HepG2 (cell line): ENCODE results near the gene ZIC4. TPM values are rescaled to one million over a fixed set of nuclear protein-coding genes. Genes with fewer than 3 reads are reported as not detected.

Source experiments
- ATAC-seq: fragments of 200-7000 bp; cut with Tn5 transposase; 3 replicates; pipeline ENCODE4 v1.9.1; 2020; ENCODE audit warnings: mild to moderate bottlenecking, moderate library complexity
- BruUV-seq: library from RNA; stranded (reverse); fragments of 400-500 nt; replicated peaks from 2 replicates; lab custom pipeline; 2021; lab: Mats Ljungman, UMichigan
- CTCF ChIA-PET: fragments of 300-600 bp; formaldehyde crosslinking; extraction: SDS; loops from one replicate; lab custom pipeline; 2021; ENCODE audit warnings: low total read pairs, inconsistent platforms, low intra/inter-chr PET ratio; lab: Yijun Ruan, JAX
- POLR2A ChIA-PET: fragments of 350-600 bp; sonication (Branson Sonifier 250); formaldehyde crosslinking; loops from one replicate; lab custom pipeline; 2020; ENCODE audit warnings: antibody characterized with exemption, inconsistent platforms; lab: Yijun Ruan, JAX
- DNase-seq: peaks from one replicate; pipeline ENCODE4 v3.0.0-alpha.2; 2015; ENCODE audit warnings: low spot score
- FAIRE-seq: peaks from 3 replicates; lab custom pipeline; 2011; peaks lifted over from hg19 to GRCh38; lab: Jason Lieb, UNC
- H2AFZ ChIP-seq: one replicate; pipeline ENCODE4 v1.6.1; 2011; ENCODE audit warnings: low read length, inconsistent platforms
- H3K27ac ChIP-seq: fragments of 300-600 bp; 3 replicates; pipeline ENCODE4 v1.8.0; 2011; ENCODE audit warnings: mixed run types, mild to moderate bottlenecking, mixed read lengths, low read length, inconsistent platforms; ENCODE audit not compliant: insufficient read depth; ENCODE audit errors: extremely low read length
- H3K27me3 ChIP-seq, 2 experiments: fragments of 200-600 bp in 1 of 2; 2 replicates in 1 of 2; 3 replicates in 1 of 2; pipeline versions ENCODE4 v1.6.0 to v1.8.0; 2011; ENCODE audit warnings: low read length in 2 of 2, mild to moderate bottlenecking in 2 of 2, moderate library complexity in 2 of 2, inconsistent platforms in 1 of 2; ENCODE audit not compliant: insufficient read depth in 2 of 2, control insufficient read depth in 1 of 2
- H3K36me3 ChIP-seq, 2 experiments: fragments of 200-600 bp in 1 of 2; replicated peaks in 1 of 2; 2 replicates in 1 of 2; 3 replicates in 1 of 2; pipeline versions ENCODE4 v1.5.1 to v1.8.0; 2011; ENCODE audit warnings: low read length in 2 of 2, inconsistent platforms in 1 of 2; ENCODE audit not compliant: insufficient read depth in 2 of 2, control insufficient read depth in 1 of 2
- H3K4me1 ChIP-seq: 2 replicates; pipeline ENCODE4 v1.5.1; 2012; ENCODE audit warnings: low read length, inconsistent platforms; ENCODE audit not compliant: insufficient read depth
- H3K4me2 ChIP-seq: 2 replicates; pipeline ENCODE4 v1.6.0; 2011; ENCODE audit warnings: low read depth, low read length, inconsistent platforms
- H3K4me3 ChIP-seq, 3 experiments: fragments of 200-600 bp in 1 of 3; sonication (generic), shearing (Covaris generic) in 1 of 3; replicated peaks in 1 of 3; 2 replicates each; pipeline ENCODE4 v1.5.1; 2011 to 2016; ENCODE audit warnings: low read length in 3 of 3, inconsistent platforms in 2 of 3, low read depth in 2 of 3, mild to moderate bottlenecking in 2 of 3, control low read depth in 1 of 3, mixed read lengths in 1 of 3; ENCODE audit not compliant: insufficient read depth in 1 of 3
- H3K79me2 ChIP-seq: one replicate; pipeline ENCODE4 v1.6.1; 2011; ENCODE audit warnings: low read length, inconsistent platforms; ENCODE audit not compliant: insufficient read depth
- H3K9ac ChIP-seq: 2 replicates; pipeline ENCODE4 v1.6.0; 2011; ENCODE audit warnings: mild to moderate bottlenecking, low read depth, low read length, inconsistent platforms; ENCODE audit not compliant: insufficient read depth
- H3K9me3 ChIP-seq: 2 replicates; pipeline ENCODE4 v1.5.1; 2012; ENCODE audit warnings: mild to moderate bottlenecking, low read length
- H4K20me1 ChIP-seq: 2 replicates; pipeline ENCODE4 v1.6.0; 2011; ENCODE audit warnings: inconsistent platforms, mild to moderate bottlenecking, low read length, moderate library complexity; ENCODE audit not compliant: insufficient read depth
- CENPT ChIP-seq: sonication (generic); formaldehyde crosslinking; IDR thresholded peaks from 2 replicates; pipeline ENCODE4 v1.8.0; 2022; ENCODE audit warnings: low read depth, mild to moderate bottlenecking, moderate library complexity, missing genetic modification reagents
- CREM ChIP-seq, 2 experiments: sonication (generic) in 1 of 2; formaldehyde crosslinking in 1 of 2; IDR thresholded peaks; 2 replicates each; pipeline versions ENCODE4 v1.4.0 to v1.6.1; 2016 to 2020; ENCODE audit warnings: antibody characterized with exemption in 1 of 2, mild to moderate bottlenecking in 1 of 2, missing genetic modification reagents in 1 of 2
- DNMT1 ChIP-seq: sonication (generic); formaldehyde crosslinking; IDR thresholded peaks from 2 replicates; pipeline ENCODE4 v1.5.1; 2020; ENCODE audit warnings: mild to moderate bottlenecking, missing genetic modification reagents
- REPIN1 ChIP-seq: sonication (generic); formaldehyde crosslinking; IDR thresholded peaks from 2 replicates; pipeline ENCODE4 v1.8.0; 2022; ENCODE audit warnings: missing genetic modification reagents, low read depth, mild to moderate bottlenecking, borderline replicate concordance
- SMARCE1 ChIP-seq: fragments of 450-650 bp; IDR thresholded peaks from 2 replicates; pipeline ENCODE4 v1.6.1; 2017; ENCODE audit warnings: borderline replicate concordance
- ZFP36 ChIP-seq: fragments of 150-350 bp; IDR thresholded peaks from 2 replicates; pipeline ENCODE4 v1.6.1; 2018; ENCODE audit warnings: borderline replicate concordance, low read length, low read depth; ENCODE audit not compliant: partially characterized antibody
- ZNF337 ChIP-seq: sonication (generic); formaldehyde crosslinking; IDR thresholded peaks from 2 replicates; pipeline ENCODE4 v1.5.1; 2020; ENCODE audit warnings: missing genetic modification reagents, low read depth, mild to moderate bottlenecking, borderline replicate concordance
- WGBS: methylation state at CpG from one replicate; pipeline ENCODE4 v1.1.6; 2017; ENCODE audit warnings: low lambda C conversion rate; 5-methylcytosine and 5-hydroxymethylcytosine counted together
- in situ Hi-C: cut with HindIII; loops from 2 replicates; pipeline ENCODE4 v1.10.0; 2017; ENCODE audit warnings: low pct_unique_long_range_greater_than_20kb; ENCODE audit not compliant: extremely low pct_ligation_motif_present
- intact Hi-C: fragments of 100-400 bp; cut with micrococcal nuclease; formaldehyde crosslinking; loops from one replicate; pipeline ENCODE4 v1.10.0; 2022; ENCODE audit not compliant: unreplicated experiment
- polyA plus RNA-seq, 8 experiments: library from polyadenylated mRNA; depleted of rRNA in 3 of 8; stranded (reverse) in 7 of 8; unstranded in 1 of 8; fragments of >200 nt; fragmentation: Illumina TruSeq in 4 of 8; extraction: Trizol in 4 of 8; gene quantifications; 2 replicates each; pipeline versions ENCODE4 v1.2.1 to v1.2.3, GENCODE V29; 2011 to 2016; ENCODE audit warnings: low read depth in 4 of 8, missing spikeins in 1 of 8, mixed read lengths in 1 of 8; ENCODE audit not compliant: insufficient read depth in 1 of 8
- total RNA-seq, 5 experiments: library from RNA; depleted of rRNA; stranded (reverse); fragments of >200 nt; fragmentation: Illumina TruSeq; extraction: Trizol; gene quantifications; 2 replicates each; pipeline ENCODE4 v1.2.3, GENCODE V29; 2016; ENCODE audit warnings: low read depth in 1 of 5
- TF ChIP-seq, protein P1 (sequence below): IDR thresholded peaks from 2 replicates; pipeline ENCODE4 v1.6.1; 2016

Gene ZIC4
- total and polyA plus RNA-seq, 2 of the 13 experiments (the other 11 are each of a cell fraction or from before 2014, with no cell fraction given), result not detected

DNA sequence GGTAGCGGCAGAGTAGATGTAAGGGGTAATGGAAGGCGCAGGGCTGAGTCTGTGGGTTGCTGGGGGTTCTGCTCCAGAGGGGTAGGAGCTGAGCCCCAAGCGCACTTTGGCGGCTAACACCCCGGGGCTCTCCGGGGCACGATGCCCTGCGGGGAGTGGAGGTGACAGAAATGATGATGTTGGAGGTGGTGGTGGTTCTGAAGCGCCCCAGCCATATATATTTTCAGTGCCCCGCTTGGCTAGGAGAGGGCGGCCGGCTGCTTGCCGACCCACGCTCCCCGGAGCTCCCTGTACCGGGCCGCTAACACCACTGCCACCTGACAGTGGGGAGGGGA lies 9.7 kb downstream of the ZIC4 start (continued):
- TF ChIP-seq ZFP36, result no peak
- TF ChIP-seq, all 625 proteins: peak for 0

DNA sequence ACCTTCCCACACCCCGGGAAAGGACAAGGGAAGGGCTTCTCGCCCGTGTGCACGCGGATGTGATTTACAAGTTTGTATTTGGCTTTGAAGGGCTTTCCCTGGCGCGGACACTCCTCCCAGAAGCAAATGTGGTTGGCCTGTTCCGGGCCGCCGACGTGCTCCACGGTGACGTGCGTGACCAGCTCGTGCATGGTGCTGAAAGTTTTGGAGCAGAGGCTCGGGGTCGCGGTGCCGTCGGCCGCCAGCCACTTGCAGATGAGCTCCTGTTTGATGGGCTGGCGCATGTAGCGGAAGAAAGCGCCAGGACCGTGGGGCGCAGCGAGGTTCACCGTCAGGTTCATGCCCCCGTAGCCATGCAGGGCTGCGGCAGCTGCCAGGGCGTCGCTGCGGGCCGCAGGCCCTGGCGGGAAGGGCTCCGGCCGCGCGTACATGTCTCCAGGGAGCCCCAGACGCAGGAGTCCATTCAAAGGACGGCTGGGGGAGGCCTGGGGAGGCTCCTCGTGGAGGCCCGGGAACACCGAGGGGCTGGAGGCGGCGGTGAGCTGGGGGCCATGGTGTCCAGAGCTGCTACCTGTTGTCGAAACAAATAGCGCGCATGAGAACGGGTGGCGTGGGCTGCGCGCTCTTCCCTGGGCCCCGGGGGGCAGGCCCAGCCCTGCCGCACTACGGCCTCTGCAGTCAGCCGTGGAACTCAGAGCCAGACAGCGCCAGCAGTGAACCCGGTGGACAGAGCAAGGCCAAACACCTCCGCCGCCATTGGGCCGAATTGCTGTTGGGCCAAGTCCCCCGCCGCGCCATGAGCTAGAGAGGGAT lies 10.2 kb downstream of the ZIC4 start:
- Histone ChIP-seq H3K9me3 (no peaks in the 10 kb centered on the region), H3K27ac (no peak overlapping the region), H3K79me2 (no peaks in the 10 kb centered on the region), H4K20me1 (no peaks in the 10 kb centered on the region), H3K4me1 (no peaks in the 10 kb centered on the region), H3K4me3 (no peak overlapping the region), H3K4me2 (no peak overlapping the region), H3K36me3 (no peaks in the 10 kb centered on the region), H2AFZ (no peak overlapping the region), H3K9ac (no peak overlapping the region), H3K27me3 (peaks cover 1 to 17% of the 10 kb centered on the region in 2 experiments; a peak in 4 of 5 replicates)
- ChIA-PET CTCF (no interaction called here), POLR2A (no interaction called here)
- no peak for FAIRE-seq
- ATAC-seq, result no peak
- intact Hi-C loops (no loop called here), in situ Hi-C loops (no loop called here)
- no peak for DNase-seq
- WGBS, result 66% methylated on average over 27 of the region's 65 CpGs
- BruUV-seq, result no TSS peak
- TF ChIP-seq REPIN1 (no peak), DNMT1 (CRISPR knock-in tag) (0 out of 2 replicates have a peak, but pooled peaks have one; percentile 44), SMARCE1 (no peak), CENPT (CRISPR knock-in tag) (no peak), ZNF337 (CRISPR knock-in tag) (no peak), CREM (IDR thresholded peaks at IDR 0.05) (no peak), CREM (CRISPR knock-in tag; IDR thresholded peaks at IDR 0.05) (no peak)
- TF ChIP-seq, protein P1, sequence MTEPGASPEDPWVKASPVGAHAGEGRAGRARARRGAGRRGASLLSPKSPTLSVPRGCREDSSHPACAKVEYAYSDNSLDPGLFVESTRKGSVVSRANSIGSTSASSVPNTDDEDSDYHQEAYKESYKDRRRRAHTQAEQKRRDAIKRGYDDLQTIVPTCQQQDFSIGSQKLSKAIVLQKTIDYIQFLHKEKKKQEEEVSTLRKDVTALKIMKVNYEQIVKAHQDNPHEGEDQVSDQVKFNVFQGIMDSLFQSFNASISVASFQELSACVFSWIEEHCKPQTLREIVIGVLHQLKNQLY (CRISPR knock-in tag), result no peak
